GM12875 (cell line): ENCODE results near the gene WNK2.

ENCODE experiments used
- H3K4me3 ChIP-seq: one replicate; pipeline ENCODE4 v1.5.1; 2011; ENCODE audit warnings: low read depth, low read length, control low read depth
- TF ChIP-seq, protein P1 (sequence below): IDR thresholded peaks from 2 replicates; pipeline ENCODE4 v1.5.1; 2011; ENCODE audit warnings: low read depth, mild to moderate bottlenecking, control low read depth, inconsistent platforms, low read length, moderate library complexity, borderline replicate concordance; ENCODE audit not compliant: insufficient read depth

WNK2 gene

DNA sequence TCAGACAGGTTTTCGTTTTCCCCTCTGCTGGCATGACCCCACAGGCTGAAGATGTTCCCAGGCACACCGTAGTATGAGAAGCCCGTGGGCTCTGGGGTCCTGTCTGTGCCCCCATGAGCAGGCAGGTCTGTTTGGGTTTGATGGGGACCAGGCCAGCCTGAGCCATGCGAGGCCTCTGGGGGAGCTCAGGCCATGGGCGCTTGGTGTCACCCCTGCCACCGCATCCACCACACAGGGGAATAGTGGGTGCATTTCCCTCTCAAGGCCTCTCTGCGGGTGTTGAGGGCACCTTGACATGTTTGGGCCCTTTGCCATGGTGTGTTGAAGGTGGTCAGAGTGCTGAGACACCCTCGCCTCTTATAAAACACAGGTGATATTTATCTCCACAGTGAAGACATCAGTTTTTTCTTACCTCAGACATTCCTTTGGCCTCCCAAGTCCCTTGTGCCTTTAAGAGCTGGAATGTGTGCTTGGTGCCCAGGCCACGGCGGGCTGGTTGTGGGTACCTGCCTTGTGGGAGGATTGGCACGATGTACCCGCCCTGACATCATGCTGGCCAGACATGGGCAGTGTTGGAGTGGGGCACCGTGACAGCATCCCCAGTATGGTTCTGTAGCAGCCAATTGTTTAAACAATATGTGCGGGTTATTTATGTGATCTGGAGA is 68.3 kb downstream of the WNK2 start:
- H3K4me3 ChIP-seq: no peak overlapping the region
- TF ChIP-seq, protein P1, sequence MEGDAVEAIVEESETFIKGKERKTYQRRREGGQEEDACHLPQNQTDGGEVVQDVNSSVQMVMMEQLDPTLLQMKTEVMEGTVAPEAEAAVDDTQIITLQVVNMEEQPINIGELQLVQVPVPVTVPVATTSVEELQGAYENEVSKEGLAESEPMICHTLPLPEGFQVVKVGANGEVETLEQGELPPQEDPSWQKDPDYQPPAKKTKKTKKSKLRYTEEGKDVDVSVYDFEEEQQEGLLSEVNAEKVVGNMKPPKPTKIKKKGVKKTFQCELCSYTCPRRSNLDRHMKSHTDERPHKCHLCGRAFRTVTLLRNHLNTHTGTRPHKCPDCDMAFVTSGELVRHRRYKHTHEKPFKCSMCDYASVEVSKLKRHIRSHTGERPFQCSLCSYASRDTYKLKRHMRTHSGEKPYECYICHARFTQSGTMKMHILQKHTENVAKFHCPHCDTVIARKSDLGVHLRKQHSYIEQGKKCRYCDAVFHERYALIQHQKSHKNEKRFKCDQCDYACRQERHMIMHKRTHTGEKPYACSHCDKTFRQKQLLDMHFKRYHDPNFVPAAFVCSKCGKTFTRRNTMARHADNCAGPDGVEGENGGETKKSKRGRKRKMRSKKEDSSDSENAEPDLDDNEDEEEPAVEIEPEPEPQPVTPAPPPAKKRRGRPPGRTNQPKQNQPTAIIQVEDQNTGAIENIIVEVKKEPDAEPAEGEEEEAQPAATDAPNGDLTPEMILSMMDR: no peak

DNA sequence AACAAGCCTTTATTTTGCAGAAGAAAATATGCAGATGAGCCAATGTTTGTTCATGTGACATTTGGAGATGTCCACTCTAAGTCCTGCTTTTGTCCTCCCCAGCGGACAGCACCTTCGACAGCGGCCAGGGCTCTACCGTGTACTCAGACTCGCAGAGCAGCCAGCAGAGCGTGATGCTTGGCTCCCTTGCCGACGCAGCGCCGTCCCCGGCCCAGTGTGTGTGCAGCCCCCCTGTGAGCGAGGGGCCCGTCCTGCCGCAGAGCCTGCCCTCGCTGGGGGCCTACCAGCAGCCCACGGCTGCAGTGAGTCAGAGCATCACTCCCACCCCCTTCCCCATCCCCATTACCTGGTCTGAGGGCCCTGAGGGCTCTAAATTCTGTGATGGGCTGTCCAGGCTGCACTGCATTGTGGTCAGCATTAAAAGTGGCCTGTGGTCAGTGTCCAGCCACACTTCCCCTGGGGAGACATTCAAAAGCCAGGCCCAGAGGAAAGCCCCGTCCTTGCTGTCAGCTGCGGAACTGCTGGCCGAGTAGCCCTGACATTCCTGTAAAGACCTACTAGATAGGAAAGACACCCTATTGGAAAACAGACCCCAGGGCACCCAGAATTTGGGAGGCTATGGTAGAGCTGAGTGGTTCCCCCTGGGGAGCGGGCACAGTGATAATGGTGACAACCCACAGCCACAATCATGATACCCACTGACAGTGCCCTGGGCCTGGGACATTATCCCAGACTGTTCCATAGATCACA is 69.0 kb downstream of the WNK2 start:
- TF ChIP-seq, protein P1: no peak

DNA sequence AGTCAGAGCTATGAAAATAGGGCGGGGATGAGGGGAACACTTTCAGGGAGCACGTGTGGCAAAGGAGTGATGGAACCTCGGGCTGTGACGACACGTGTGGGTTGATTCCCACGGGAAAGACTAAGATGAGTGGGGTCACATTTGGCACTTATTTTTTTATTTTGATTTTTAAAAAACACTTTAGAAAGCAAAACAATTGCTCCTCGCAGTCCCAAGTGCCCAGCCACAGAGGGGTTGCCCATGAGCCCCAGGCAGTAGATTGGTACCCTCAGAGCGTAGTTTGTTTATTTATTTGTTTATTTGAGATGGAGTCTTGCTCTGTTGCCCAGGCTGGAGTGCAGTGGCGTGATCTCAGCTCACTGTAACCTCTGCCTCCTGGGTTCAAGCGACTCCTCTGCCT is 69.7 kb downstream of the WNK2 start:
- H3K4me3 ChIP-seq: no peak overlapping the region

More for the DNA sequence above, 69.0 kb downstream of the WNK2 start:
- H3K4me3 ChIP-seq: no peak overlapping the region

DNA sequence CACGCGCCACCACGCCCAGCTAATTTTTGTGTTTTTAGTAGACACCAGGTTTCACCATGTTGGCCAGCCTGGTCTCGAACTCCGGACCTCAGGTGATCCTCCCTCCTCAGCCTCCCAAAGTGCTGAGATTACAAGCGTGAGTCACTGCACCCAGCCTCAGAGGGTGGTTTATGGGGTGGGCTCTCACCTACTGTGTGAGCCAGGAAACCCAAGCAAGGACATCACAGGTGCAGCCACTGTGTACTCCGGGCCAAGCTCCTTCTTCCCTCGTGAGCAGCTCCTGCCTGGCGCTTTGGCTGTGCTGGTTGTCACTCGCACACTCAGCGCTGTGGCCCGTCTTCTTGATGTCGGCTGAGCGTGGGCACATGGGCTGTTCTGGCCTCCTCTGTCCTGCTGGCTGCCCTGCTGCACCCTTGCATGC is 70.1 kb downstream of the WNK2 start:
- H3K4me3 ChIP-seq: no peak overlapping the region
- TF ChIP-seq, protein P1: no peak

More for the DNA sequence above, 69.7 kb downstream of the WNK2 start:
- TF ChIP-seq, protein P1: no peak

DNA sequence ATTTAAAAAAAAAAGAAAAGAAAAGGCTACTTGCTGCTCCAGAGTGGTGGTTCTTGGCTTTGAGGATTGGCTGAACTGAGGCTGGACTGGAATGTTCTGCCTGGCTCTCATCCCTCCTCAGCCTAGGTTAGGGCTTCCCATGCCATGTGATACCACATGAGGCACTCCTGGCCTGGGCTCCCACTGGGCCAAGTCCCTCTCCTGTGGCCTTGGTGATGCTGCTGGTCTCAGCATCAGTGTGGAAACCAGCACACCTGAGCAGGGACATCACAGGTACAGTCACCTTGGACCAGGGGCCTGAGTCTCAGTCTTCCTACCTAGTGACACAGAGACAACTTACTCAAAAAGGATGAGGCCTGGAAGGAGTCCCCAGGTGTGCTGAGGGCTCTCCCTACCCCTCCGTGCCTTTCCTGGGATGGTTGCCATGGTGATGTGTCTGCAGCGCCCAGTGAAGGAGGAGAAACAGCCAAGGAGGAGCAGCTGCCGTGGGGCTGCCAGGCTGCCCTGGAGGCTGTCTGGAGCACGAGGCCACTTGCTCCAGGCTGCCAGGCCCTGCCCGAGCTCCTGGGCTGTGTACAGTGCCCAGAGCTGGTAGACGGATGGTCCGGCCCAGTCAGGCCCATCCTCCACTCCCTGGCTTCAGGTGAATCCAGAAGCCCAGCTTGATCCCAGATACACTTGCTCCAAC is 71.0 kb downstream of the WNK2 start:
- TF ChIP-seq, protein P1: no peak
- no peak overlapping the region for H3K4me3 ChIP-seq

DNA sequence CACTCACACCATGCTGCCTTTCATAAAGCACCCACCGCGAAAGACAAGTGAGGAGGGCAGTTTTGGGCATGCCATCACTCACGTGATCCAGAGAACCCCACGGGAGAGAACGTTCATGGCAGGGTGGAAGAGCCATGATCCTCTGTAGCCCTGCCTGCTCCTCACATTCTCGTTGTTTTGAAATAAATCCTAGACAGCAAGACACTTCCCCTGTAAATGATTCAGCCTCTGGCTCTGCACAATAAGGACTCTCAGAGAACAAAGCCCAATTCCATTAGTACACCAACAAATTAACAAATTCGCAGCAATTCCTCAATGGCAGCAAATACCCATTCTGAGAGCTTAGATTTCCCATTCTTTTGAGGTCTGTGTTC is 71.5 kb downstream of the WNK2 start:
- TF ChIP-seq, protein P1: no peak
- no peak overlapping the region for H3K4me3 ChIP-seq
